HCT116 (cell line): Measurements from ENCODE around the gene ISYNA1. TPM values are rescaled to one million over a fixed set of nuclear protein-coding genes. Genes with fewer than 3 reads are reported as not detected.

Experiments used
- ATAC-seq: fragments of 200-7000 bp; cut with Tn5 transposase; 2 replicates; pipeline ENCODE4 v1.9.1; 2020; ENCODE audit warnings: mild to moderate bottlenecking, moderate library complexity
- BruUV-seq: library from RNA; stranded (reverse); fragments of 400-500 nt; replicated peaks from 2 replicates; lab custom pipeline; 2021; lab: Mats Ljungman, UMichigan
- CTCF ChIA-PET: fragments of 300-600 bp; sonication (Branson Sonifier 250); formaldehyde crosslinking; loops from one replicate; lab custom pipeline; 2021; ENCODE audit warnings: antibody characterized with exemption; lab: Charles Lee
- POLR2A ChIA-PET: fragments of 300-600, 350-600 bp; sonication (Branson Sonifier 250); formaldehyde crosslinking; loops from one replicate; lab custom pipeline; 2021; ENCODE audit warnings: antibody characterized with exemption; lab: Charles Lee
- RAD21 ChIA-PET, 2 experiments: fragments of 300-600 bp; sonication (Branson Sonifier 250); formaldehyde crosslinking; loops; one replicate each; lab custom pipeline; 2023; ENCODE audit warnings: low total read pairs in 2 of 2; ENCODE audit not compliant: uncharacterized antibody in 2 of 2, unreplicated experiment in 2 of 2, low non-redundant PET in 1 of 2; lab: Charles Lee
- DNase-seq: peaks from one replicate; pipeline ENCODE4 v3.0.0-alpha.2; 2010; ENCODE audit warnings: low read depth, low spot score
- H2AFZ ChIP-seq: fragments of 200-600 bp; shearing (Covaris generic), sonication (generic); 2 replicates; pipeline ENCODE4 v1.6.1; 2017; ENCODE audit warnings: low read depth, mixed run types, mixed read lengths, antibody characterized with exemption, low read length; ENCODE audit not compliant: poor library complexity, severe bottlenecking
- H3K27ac ChIP-seq: 2 replicates; pipeline ENCODE4 v1.5.1; 2012; ENCODE audit warnings: low read depth, low read length
- H3K27me3 ChIP-seq: fragments of 200-600 bp; sonication (generic); 2 replicates; pipeline ENCODE4 v1.6.1; 2016; ENCODE audit warnings: mixed run types, low read length, mixed read lengths; ENCODE audit not compliant: insufficient read depth
- H3K36me3 ChIP-seq, 2 experiments: fragments of 200-500 bp in 1 of 2; fragments of 200-600 bp in 1 of 2; sonication (Bioruptor generic) in 1 of 2; sonication (generic) in 1 of 2; 2 replicates each; pipeline versions ENCODE4 v1.5.1 to v1.6.1; 2014 to 2016; ENCODE audit warnings: low read length in 2 of 2, inconsistent platforms in 1 of 2, mixed read lengths in 1 of 2, mixed run types in 1 of 2; ENCODE audit not compliant: insufficient read depth in 2 of 2, control insufficient read depth in 1 of 2
- H3K4me1 ChIP-seq, 2 experiments: fragments of 200-600 bp in 1 of 2; sonication (generic) in 1 of 2; 2 replicates each; pipeline versions ENCODE4 v1.5.1 to v1.6.1; 2012 to 2017; ENCODE audit warnings: low read length in 2 of 2, inconsistent platforms in 1 of 2, mild to moderate bottlenecking in 1 of 2, mixed read lengths in 1 of 2, mixed run types in 1 of 2, moderate library complexity in 1 of 2; ENCODE audit not compliant: insufficient read depth in 2 of 2, control insufficient read depth in 1 of 2
- H3K4me2 ChIP-seq: fragments of 200-600 bp; sonication (generic); 2 replicates; pipeline ENCODE4 v1.6.1; 2017; ENCODE audit warnings: mixed run types, low read length, mixed read lengths
- H3K4me3 ChIP-seq, 2 experiments: fragments of 200-600 bp in 1 of 2; sonication (generic) in 1 of 2; replicated peaks in 1 of 2; 2 replicates each; pipeline ENCODE4 v1.5.1; 2011 to 2016; ENCODE audit warnings: low read length in 2 of 2, control low read depth in 1 of 2, low read depth in 1 of 2, mild to moderate bottlenecking in 1 of 2, mixed read lengths in 1 of 2, mixed run types in 1 of 2
- H3K79me2 ChIP-seq: fragments of 200-600 bp; sonication (generic); 2 replicates; pipeline ENCODE4 v1.6.1; 2017; ENCODE audit warnings: mild to moderate bottlenecking, mixed run types, low read length, moderate library complexity, mixed read lengths; ENCODE audit not compliant: insufficient read depth
- H3K9ac ChIP-seq: fragments of 200-600 bp; sonication (generic); 2 replicates; pipeline ENCODE4 v1.6.1; 2016; ENCODE audit warnings: low read length, mixed read lengths
- H3K9me2 ChIP-seq: fragments of 200-600 bp; sonication (generic), shearing (Covaris generic); 2 replicates; pipeline ENCODE4 v1.6.1; 2017; ENCODE audit warnings: mixed run types, mild to moderate bottlenecking, moderate library complexity; ENCODE audit not compliant: insufficient read depth
- H3K9me3 ChIP-seq, 2 experiments: fragments of 200-500 bp in 1 of 2; fragments of 200-600 bp in 1 of 2; sonication (Bioruptor generic) in 1 of 2; sonication (generic) in 1 of 2; 2 replicates each; pipeline ENCODE4 v1.6.1; 2014 to 2017; ENCODE audit warnings: low read length in 2 of 2, mixed read lengths in 2 of 2, inconsistent platforms in 1 of 2, low read depth in 1 of 2, mild to moderate bottlenecking in 1 of 2, mixed run types in 1 of 2, moderate library complexity in 1 of 2; ENCODE audit not compliant: control insufficient read depth in 1 of 2, insufficient read depth in 1 of 2
- H4K20me1 ChIP-seq: fragments of 200-600 bp; sonication (generic), shearing (Covaris generic); 2 replicates; pipeline ENCODE4 v1.6.1; 2017; ENCODE audit warnings: mixed run types, mild to moderate bottlenecking, moderate library complexity; ENCODE audit not compliant: insufficient read depth
- ATF3 ChIP-seq: IDR thresholded peaks from 2 replicates; pipeline ENCODE4 v1.6.1; 2012
- CBX3 ChIP-seq: IDR thresholded peaks from 2 replicates; pipeline ENCODE4 v1.6.1; 2012; ENCODE audit warnings: low read depth
- CEBPB ChIP-seq: IDR thresholded peaks from 2 replicates; pipeline ENCODE4 v1.6.1; 2012; ENCODE audit warnings: low read depth
- CTCF ChIP-seq, 3 experiments: fragments of 200-600 bp in 1 of 3; sonication (generic) in 1 of 3; IDR thresholded peaks in 2 of 3; conservative IDR thresholded peaks in 1 of 3; 2 replicates each; pipeline ENCODE4 v1.5.1; 2012 to 2017; ENCODE audit warnings: low read depth in 2 of 3, low read length in 2 of 3, antibody characterized with exemption in 1 of 3, borderline replicate concordance in 1 of 3, control low read depth in 1 of 3, mild to moderate bottlenecking in 1 of 3, mixed read lengths in 1 of 3, mixed run types in 1 of 3, moderate library complexity in 1 of 3; ENCODE audit not compliant: insufficient read depth in 1 of 3
- ELF1 ChIP-seq: IDR thresholded peaks from 2 replicates; pipeline ENCODE4 v1.6.1; 2012; ENCODE audit warnings: low read depth, borderline replicate concordance
- EZH2phosphoT487 ChIP-seq: fragments of 200-600 bp; IDR thresholded peaks from 2 replicates; pipeline ENCODE4 v1.6.1; 2018; ENCODE audit warnings: antibody characterized with exemption, borderline replicate concordance
- MAX ChIP-seq: IDR thresholded peaks from 2 replicates; pipeline ENCODE4 v1.6.1; 2012
- POLR2A ChIP-seq: IDR thresholded peaks from 2 replicates; pipeline ENCODE4 v1.7.0; 2011; ENCODE audit warnings: borderline replicate concordance; ENCODE audit not compliant: insufficient read depth, insufficient read length; ENCODE audit errors: extremely low read depth
- POLR2AphosphoS5 ChIP-seq: IDR thresholded peaks from 2 replicates; pipeline ENCODE4 v1.6.1; 2011; ENCODE audit warnings: mild to moderate bottlenecking, low read depth, low read length, moderate library complexity
- RAD21 ChIP-seq: IDR thresholded peaks from 2 replicates; pipeline ENCODE4 v1.6.1; 2012; ENCODE audit warnings: low read depth, mild to moderate bottlenecking
- REST ChIP-seq: IDR thresholded peaks from 2 replicates; pipeline ENCODE4 v1.6.1; 2012; ENCODE audit warnings: low read depth
- SIN3A ChIP-seq: IDR thresholded peaks from 2 replicates; pipeline ENCODE4 v1.6.1; 2012; ENCODE audit warnings: low read depth
- SP1 ChIP-seq: IDR thresholded peaks from 2 replicates; pipeline ENCODE4 v1.6.1; 2012; ENCODE audit warnings: low read depth
- SRF ChIP-seq: IDR thresholded peaks from 2 replicates; pipeline ENCODE4 v1.6.1; 2012; ENCODE audit warnings: low read depth
- TCF7L2 ChIP-seq: IDR thresholded peaks from 2 replicates; pipeline ENCODE4 v1.7.0; 2011; ENCODE audit warnings: borderline replicate concordance, inconsistent platforms; ENCODE audit not compliant: insufficient read depth, insufficient read length; ENCODE audit errors: extremely low read depth
- ZFX ChIP-seq: fragments of 450-650 bp; IDR thresholded peaks from 2 replicates; pipeline ENCODE4 v1.6.1; 2017
- ZNF274 ChIP-seq: fragments of 200-500 bp; sonication (Bioruptor generic); IDR thresholded peaks from 2 replicates; pipeline ENCODE4 v1.6.1; 2014; ENCODE audit warnings: mild to moderate bottlenecking, low read depth, low read length, inconsistent platforms
- intact Hi-C: fragments of 100-400 bp; cut with micrococcal nuclease; formaldehyde crosslinking; loops from 2 replicates; pipeline ENCODE4 v1.10.0; 2022
- total RNA-seq: library from RNA; stranded (reverse); gene quantifications from one replicate; pipeline ENCODE4 v1.2.1, GENCODE V29; 2021; ENCODE audit not compliant: unreplicated experiment

Gene ISYNA1
- total RNA-seq, 1 experiment from 2014 or later = 365 TPM

GRCh38 chr19:18468517-18468916 lies 30.6 kb upstream of the ISYNA1 start:
- ChIA-PET POLR2A (no interaction called here), CTCF (interaction anchor here (1.3 kb wide), 1 partner anchor 15 kb away, joined by 4 read pairs; no protein-coding TSS in a partner anchor), RAD21 (no interaction called here)
- Histone ChIP-seq H3K4me2 (no peak overlapping the region), H3K27ac (peak overlapping the region; percentile 37; the same call in 1 of the 2 replicates), H3K4me3 (no peak overlapping the region), H3K27me3 (no peaks in the 10 kb centered on the region), H3K79me2 (peaks cover 24% of the 10 kb centered on the region; the same call in 1 of the 2 replicates), H3K9ac (no peak overlapping the region), H2AFZ (no peak overlapping the region), H3K9me3 (no peaks in the 10 kb centered on the region), H3K9me2 (no peaks in the 10 kb centered on the region), H4K20me1 (no peaks in the 10 kb centered on the region)
- ATAC-seq (no peak), DNase-seq (no peak)
- intact Hi-C loops = loop anchor here (5.0 kb wide), 3 partner anchors 104 to 209 kb away; partner anchors contain the start of gene UBA52
- no TSS peak for BruUV-seq
- TF ChIP-seq POLR2AphosphoS5 (no peak), TCF7L2 (no peak), REST (no peak), POLR2A (no peak), ZNF274 (no peak), EZH2phosphoT487 (no peak), ELF1 (no peak), CTCF (IDR thresholded peaks at IDR 0.05 in 2 of 3, conservative IDR thresholded peaks at IDR 0.05 in 1 of 3; ENCODE audit: borderline replicate concordance in 1 of 3, insufficient read depth in 1 of 3, low read depth in 2 of 3, low read length in 2 of 3) (no peak), SP1 (no peak), ZFX (no peak), CBX3 (no peak), RAD21 (no peak), ATF3 (no peak), CEBPB (no peak), SRF (no peak), SIN3A (no peak), MAX (no peak)
- TF ChIP-seq, all 23 proteins: peak for 0
- Histone ChIP-seq H3K36me3 (0 out of 4 replicates have a peak, but pooled peaks cover 0 to 2% of the 10 kb centered on the region in 2 experiments), H3K4me1 (peaks cover 13 to 32% of the 10 kb centered on the region in 2 experiments)
